Suppressor macrophage (primary cell): ENCODE results near the gene ALOX12B.

ENCODE experiments used
- DNase-seq, 4 experiments: peaks; one replicate each; pipeline ENCODE4 v3.0.0-alpha.2; 2020 to 2022

The ALOX12B gene

GRCh38 chr17:8041979-8042378 is 45.5 kb downstream of the ALOX12B start:
- peak in 2 of 4 experiments; percentile 31 to 32 for DNase-seq

- peak; percentile 81 to 92 (median 88) for DNase-seq
Observed at GRCh38 chr17:8041249-8041928, 46.1 kb downstream of the ALOX12B start.

- DNase-seq, result no peak
Observed at GRCh38 chr17:8039611-8040168, 47.8 kb downstream of the ALOX12B start.

GRCh38 chr17:8038954-8039610 is 48.4 kb downstream of the ALOX12B start, which contains the start of gene ALOX15B:
Gene ALOX15B (plus strand): TSS chr17:8039059. CDS start chr17:8039156, 97 bp downstream.
- DNase-seq, result peak in 2 of 4 experiments; percentile 50 to 61

- DNase-seq, result no peak
Observed at GRCh38 chr17:8032442-8032841, 55.1 kb downstream of the ALOX12B start.

- DNase-seq, result no peak
Observed at GRCh38 chr17:8031950-8032349, 55.6 kb downstream of the ALOX12B start.

- DNase-seq, result no peak
Observed at GRCh38 chr17:8031261-8031661, 56.3 kb downstream of the ALOX12B start.

GRCh38 chr17:8029121-8029520 is 58.4 kb downstream of the ALOX12B start:
- no peak for DNase-seq

GRCh38 chr17:8025176-8025911 is 62.2 kb downstream of the ALOX12B start:
- no peak for DNase-seq

- DNase-seq, result peak in 3 of 4 experiments; percentile 37 to 53 (median 47)
Observed at GRCh38 chr17:8024161-8024560, 63.4 kb downstream of the ALOX12B start.
